GM18502 (cell line): ENCODE results near the gene CLSTN2.

Experiments used
- ATAC-seq: cut with Tn5 transposase; IDR thresholded peaks from one replicate; pipeline ENCODE4 v1.9.1; 2021; ENCODE audit warnings: mild to moderate bottlenecking; ENCODE audit not compliant: unreplicated experiment, poor library complexity

Gene CLSTN2

DNA sequence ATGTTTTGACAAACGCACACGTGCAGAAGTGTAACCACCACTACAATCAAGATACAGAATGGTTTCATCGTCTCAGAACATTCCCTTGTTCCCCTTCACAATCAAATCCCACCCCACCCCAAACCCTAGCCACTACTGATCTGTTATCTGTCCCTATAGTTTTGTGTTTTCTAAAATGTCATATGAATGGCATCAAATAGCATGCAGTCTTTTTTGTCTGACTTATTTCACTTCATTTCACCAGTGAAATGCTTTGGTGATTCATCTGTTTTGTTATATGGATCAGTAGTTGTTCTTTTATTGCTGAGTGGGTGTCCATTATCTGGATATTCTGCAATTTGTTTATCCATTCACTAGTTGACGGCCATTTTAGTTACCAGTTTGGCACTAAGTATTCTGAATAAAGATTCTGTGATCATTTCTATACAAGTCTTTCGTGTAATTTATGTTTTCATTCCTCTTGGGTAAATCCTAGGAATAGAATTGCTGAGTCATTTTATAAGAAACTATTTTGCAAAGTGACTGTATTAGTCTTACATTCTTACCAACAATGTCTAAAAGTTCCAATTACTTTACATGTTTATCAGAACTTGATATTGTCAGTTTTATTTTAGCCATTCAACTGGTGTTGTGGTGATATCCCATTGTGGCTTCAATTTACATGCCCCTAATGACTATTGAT lies 232.8 kb downstream of the CLSTN2 start:
- no peak for ATAC-seq

DNA sequence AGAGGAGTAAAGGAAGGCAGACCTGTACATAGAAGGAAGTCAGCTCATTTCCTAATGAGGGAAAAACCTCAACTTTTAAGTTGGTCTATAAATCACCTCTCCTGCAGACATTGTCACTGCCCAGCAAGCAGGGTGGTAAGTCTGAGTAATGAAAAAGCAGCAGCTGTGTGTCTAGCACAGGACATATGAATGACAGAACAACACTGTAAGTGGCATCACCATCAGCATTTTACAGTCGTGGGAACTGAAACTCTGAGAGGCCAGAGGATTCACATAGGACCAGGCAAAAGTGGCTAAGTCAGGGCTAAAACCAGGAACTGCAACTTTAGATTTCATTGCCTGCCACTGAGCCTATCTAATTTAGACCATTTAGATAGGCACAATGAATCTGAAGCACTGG lies 235.6 kb downstream of the CLSTN2 start:
- ATAC-seq: peak; percentile 98

- no peak for ATAC-seq
These were observed 241.5 kb downstream of the CLSTN2 start for GRCh38 chr3:140176526-140176925.

GRCh38 chr3:140177943-140178342 lies 243.0 kb downstream of the CLSTN2 start:
- ATAC-seq: peak; percentile 65

DNA sequence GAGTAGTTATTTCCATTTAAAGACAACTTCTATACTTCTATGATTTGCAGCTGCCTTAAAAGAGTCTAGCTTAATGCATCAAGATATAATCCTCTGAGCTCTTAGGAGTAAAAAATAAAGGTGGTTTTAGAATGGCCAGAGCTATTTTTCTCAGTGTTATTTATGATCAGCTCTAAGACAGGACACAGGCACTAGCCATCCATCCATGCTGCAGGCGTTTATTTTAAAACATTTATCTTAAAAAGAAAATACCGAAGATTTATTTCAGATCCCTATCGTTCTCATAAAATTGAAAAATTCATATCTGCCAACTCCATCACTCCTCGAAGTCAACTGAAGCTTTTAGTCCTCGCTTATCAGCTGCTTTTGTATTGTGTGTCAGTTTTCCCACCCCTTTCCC lies 243.5 kb downstream of the CLSTN2 start:
- ATAC-seq: no peak

DNA sequence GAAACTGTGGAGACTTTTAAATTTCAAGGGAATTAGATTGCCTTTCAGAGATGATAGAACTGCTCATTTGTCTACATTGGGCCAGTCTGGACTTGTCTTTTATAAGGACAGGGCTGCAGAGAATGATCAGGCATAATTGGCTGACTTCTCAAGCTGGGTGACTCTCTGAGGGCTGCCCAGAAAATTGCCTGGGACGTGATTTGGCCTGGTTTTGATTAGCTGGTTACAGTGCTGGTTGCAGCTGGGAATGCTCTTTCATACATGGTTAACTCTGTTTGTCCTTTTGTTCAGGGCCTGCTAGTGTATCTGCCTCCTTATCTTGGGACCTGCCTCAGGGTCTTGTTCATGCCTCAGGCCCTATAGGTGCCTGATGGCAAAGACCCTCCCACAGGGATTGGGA lies 245.6 kb downstream of the CLSTN2 start:
- ATAC-seq: no peak

DNA sequence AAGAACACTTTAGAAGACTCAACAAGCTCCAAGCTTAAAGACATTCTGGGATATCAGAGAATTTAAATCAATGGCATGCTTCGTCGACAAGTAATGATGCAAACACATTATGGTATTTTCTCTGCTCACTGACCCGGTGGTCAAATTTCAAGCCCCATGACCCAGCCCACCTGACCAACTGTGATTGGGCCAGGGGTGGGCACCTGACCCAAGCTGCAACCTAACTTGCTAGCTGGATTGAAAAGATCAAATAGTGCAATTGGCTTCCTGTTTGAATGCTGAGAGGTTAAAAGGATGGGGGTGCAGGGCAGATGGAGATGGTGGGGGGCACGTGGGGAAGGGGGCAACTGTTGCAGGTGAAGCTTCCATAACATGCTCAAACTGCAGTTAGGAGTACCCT lies 250.4 kb downstream of the CLSTN2 start:
- no peak for ATAC-seq

DNA sequence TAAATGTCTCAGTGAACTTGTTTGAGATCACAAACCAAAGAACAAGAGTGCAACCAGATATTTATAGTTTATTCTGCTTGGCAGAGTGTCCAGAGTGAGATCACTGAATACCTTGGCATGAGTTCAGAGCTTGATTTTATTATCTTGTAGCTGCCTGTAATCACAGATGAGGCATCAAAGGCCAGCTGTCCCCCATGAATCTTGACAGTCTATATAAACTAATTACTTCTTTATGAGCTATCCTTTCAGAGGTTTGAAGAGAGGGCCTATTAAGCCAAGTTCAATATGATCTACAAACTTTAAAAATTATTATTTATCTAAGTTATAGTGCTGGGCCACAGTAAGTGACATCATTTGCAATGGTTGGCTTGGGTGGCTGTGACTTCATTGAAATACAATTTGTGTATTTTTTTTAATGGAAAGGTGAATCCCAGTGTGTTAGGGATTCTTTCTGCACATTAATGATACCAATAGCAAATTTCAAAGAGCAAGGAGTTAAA lies 251.5 kb downstream of the CLSTN2 start:
- no peak for ATAC-seq

- no peak for ATAC-seq
These were observed 252.0 kb downstream of the CLSTN2 start for GRCh38 chr3:140187028-140187427.

- ATAC-seq: no peak
These were observed 252.8 kb downstream of the CLSTN2 start for GRCh38 chr3:140187656-140188221.

DNA sequence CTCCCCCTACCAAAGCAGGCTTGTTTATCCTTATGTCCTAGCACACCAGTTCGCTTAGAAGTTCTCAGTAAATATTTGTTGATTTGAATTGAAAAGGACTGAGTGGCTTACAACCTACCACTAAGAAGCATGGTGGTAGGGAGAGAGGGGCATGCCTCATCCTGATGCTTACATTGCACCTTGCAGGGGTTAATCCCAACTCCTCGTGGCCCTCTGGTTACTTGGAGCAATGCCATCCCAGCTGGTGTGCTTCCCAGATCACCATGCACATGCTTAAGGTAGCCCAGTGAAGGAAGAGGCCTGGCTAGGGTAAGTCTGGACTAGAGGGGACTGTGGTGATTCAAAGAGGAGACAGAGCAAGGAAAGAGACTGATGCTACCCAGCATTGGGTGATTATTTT lies 253.3 kb downstream of the CLSTN2 start:
- ATAC-seq: no peak

- no peak for ATAC-seq
These were observed 254.3 kb downstream of the CLSTN2 start for GRCh38 chr3:140189267-140189666.

DNA sequence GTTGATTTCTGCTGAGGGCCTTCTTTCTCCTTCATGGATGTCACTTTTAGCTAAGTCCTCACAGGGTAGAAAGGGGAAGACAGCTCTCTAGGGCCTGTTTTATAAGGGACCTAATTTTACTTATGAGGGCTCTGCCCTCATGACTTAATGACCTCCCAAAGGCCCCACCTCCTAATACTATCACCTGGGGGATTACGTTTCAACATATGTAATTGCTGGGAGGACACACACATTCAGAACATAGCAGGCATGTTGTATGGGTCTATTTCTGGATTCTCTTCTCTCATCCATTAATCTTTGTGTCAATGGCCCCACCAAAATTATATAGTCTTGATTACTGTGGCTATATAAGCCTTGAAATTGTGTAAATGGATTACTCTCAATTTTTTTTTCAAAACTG lies 255.0 kb downstream of the CLSTN2 start:
- no peak for ATAC-seq

GRCh38 chr3:140196970-140197369 lies 262.0 kb downstream of the CLSTN2 start:
- ATAC-seq: no peak

DNA sequence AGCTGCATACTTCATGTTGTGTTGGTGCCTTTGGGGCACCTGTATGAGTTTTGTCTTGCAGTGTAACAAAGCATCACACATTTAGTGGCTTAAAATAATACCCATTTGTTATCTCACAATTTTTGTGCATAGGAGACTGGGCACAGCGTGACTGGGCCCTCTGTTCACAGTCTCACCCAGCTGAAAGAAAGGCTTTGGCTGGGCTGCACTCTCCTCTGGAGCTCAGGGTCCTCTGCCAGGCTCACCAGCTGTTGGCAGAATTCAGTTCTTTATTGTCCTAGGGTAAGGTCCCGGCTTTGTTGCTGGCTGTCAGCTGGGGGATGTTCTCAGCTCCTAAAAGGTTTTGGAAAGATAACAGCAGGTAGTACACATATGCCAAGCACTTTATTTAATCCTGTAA lies 263.3 kb downstream of the CLSTN2 start:
- no peak for ATAC-seq

DNA sequence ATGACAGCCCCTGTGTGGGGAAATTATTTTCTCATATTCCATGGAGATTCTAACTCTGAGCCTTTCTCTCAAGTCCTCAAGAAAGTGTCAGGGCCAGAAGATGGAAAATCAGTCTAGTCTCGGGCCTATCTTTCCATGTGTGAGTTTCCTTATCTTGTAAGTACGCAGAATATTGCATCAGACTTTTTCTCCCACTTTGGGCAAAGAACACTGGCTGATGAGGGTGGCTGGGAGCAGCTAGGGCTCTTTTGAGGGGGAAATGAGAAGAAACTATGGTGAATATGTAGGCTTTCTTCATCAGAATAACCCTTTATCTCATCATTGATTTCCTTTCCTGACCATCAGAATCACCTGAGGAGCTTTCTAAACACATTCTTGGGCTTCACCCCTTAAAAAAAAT lies 264.0 kb downstream of the CLSTN2 start:
- ATAC-seq: no peak

DNA sequence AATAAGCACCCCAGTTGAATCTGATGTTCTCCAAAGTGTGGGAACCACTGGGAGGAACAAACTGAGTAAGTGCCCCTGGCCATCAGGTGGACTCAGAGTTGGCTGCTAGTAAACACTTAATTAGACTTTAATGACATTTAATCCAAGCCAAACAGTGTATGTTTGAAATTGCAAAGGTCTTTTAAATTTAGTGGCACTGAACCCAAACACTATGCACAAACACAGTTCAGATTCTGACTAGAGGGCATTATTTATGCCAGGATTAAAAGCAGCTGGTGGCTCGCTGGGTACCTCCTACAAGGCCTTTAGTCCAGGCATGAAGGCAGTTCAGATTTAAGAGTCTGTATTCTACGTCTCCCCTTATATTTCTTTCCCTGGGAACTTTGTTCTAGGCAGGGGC lies 264.8 kb downstream of the CLSTN2 start:
- no peak for ATAC-seq

GRCh38 chr3:140203510-140203909 lies 268.5 kb downstream of the CLSTN2 start:
- no peak for ATAC-seq

DNA sequence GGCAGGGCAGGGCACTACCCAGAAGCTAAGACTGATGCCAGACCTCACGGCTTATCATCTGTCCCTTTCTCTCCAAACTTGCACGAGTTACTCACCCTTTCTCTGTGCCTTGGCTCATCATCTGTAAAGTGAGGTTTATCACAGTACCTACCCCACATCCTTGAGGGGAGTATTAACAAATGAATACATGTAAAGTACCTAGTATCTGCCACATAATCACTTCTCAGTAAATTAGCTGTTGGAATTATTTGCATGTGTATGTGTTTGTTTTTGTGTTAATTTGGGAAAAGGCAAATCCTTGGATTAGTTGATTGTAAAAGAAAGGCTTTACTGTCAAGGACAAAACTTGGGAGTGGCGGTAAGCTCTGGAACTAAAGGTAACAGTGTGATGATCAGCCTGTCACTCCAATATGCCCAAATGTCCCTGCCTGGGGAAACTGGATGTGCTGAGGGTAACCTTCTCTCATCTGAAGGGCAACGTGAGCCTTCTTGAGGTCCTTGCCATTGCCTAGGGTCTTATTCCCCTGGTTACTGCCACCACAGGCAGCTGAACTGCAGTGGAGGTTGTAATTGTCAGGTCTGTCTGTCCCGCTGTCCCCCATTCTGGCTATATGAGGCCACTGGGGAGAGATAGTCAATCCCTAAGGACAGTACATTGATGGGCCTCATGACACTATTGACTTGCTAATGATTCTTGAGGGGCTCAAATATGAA lies 269.4 kb downstream of the CLSTN2 start:
- ATAC-seq: no peak

- ATAC-seq: no peak
These were observed 270.6 kb downstream of the CLSTN2 start for GRCh38 chr3:140205598-140205997.

DNA sequence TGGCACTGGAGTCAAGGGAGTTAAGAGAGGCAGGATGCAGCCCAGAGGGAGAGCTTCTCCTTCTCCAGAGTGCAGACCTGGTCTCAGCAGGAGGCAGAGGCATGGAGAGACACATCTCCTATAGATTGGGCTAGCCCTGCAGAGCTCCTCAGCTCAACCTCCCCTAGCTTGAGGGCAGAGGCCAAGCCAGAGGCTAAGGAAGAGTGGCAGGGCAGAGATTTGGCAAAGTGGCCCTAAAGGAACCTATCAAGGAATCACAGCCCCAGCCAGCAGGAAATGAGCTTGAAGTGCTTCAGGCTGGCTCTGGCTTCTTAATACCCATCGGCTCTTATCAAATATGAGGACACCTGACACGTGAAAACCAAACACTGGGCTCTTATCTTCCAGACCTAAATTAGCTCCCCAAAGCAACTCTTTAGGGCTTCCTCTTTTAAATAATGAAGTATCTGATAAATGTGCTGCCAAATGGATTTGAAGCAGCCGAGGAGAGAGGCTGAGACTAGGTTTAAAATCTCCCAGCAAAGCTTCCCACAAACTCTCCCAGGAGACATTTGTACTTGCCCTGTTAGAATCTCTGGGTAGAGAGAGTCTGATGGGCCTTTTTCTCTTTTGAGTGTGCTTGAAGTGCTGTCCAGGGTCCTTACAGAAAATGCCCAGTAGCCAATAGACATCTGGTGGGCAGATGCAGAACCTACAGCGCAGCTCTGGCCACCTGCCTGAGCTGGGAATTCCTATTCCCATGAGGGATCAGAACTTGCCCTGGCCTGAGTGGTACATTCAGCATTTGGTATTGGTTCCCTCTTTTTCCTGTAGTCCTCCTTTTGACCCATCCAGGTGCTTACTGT lies 271.4 kb downstream of the CLSTN2 start:
- ATAC-seq: no peak
